HG02970 (cell line): Measurements from ENCODE around the gene CEP43.

Experiments used
- ATAC-seq: cut with Tn5 transposase; IDR thresholded peaks from one replicate; pipeline ENCODE4 v1.9.1; 2021; ENCODE audit warnings: mild to moderate bottlenecking, moderate library complexity, moderate number of reproducible peaks; ENCODE audit not compliant: unreplicated experiment, low FRiP score

The CEP43 gene

GRCh38 chr6:166960609-166960978 is 38.6 kb upstream of the CEP43 start:
- no peak for ATAC-seq

- ATAC-seq = no peak
Observed at GRCh38 chr6:166966268-166966667, 32.9 kb upstream of the CEP43 start.

- no peak for ATAC-seq
Observed at GRCh38 chr6:166969390-166970002, 29.7 kb upstream of the CEP43 start.

GRCh38 chr6:166970091-166970490 is 29.1 kb upstream of the CEP43 start:
- no peak for ATAC-seq

- ATAC-seq = no peak
Observed at GRCh38 chr6:166970776-166971175, 28.4 kb upstream of the CEP43 start.

GRCh38 chr6:166971271-166971670 is 27.9 kb upstream of the CEP43 start:
- no peak for ATAC-seq

GRCh38 chr6:166972101-166972500 is 27.1 kb upstream of the CEP43 start:
- ATAC-seq = no peak

GRCh38 chr6:166976636-166977035 is 22.6 kb upstream of the CEP43 start:
- no peak for ATAC-seq

GRCh38 chr6:166977621-166978525 is 21.3 kb upstream of the CEP43 start:
- ATAC-seq = no peak

GRCh38 chr6:166980738-166981137 is 18.5 kb upstream of the CEP43 start:
- no peak for ATAC-seq

GRCh38 chr6:166987448-166987847 is 11.7 kb upstream of the CEP43 start:
- ATAC-seq = no peak

GRCh38 chr6:166987930-166988329 is 11.3 kb upstream of the CEP43 start:
- ATAC-seq = no peak

GRCh38 chr6:166988674-166989201 is 10.5 kb upstream of the CEP43 start:
- ATAC-seq = no peak

GRCh38 chr6:166989427-166990032 is 9.7 kb upstream of the CEP43 start:
- ATAC-seq = no peak

- ATAC-seq = no peak
Observed at GRCh38 chr6:166996406-166996805, 2.8 kb upstream of the CEP43 start.

GRCh38 chr6:166997348-166997747 is 1.8 kb upstream of the CEP43 start:
- no peak for ATAC-seq

- ATAC-seq = no peak
Observed at GRCh38 chr6:166997768-166998255, 1.4 kb upstream of the CEP43 start.

- peak; percentile 10 for ATAC-seq
Observed at GRCh38 chr6:166998256-166999144, 697 bp upstream of the CEP43 start.

GRCh38 chr6:166999884-167000253 is 672 bp downstream of the CEP43 start:
- ATAC-seq = no peak

GRCh38 chr6:167000759-167001158 is 1.6 kb downstream of the CEP43 start:
- no peak for ATAC-seq
